ENCODE measurements around the gene STMN3. TPM values are rescaled to one million over a fixed set of nuclear protein-coding genes. Genes with fewer than 3 reads are reported as not detected.

STMN3 gene
- polyA plus RNA-seq, 1 experiment, result 21.8 TPM

- Histone ChIP-seq H3K4me3 (ENCODE audit: low read depth, low read length) (no peak overlapping the region), H3K9me3 (ENCODE audit: control insufficient read depth, insufficient read depth, low read length) (peaks cover 16% of the 10 kb centered on the region), H3K27me3 (ENCODE audit: control insufficient read depth, insufficient read depth, low read length) (no peaks in the 10 kb centered on the region), H3K27ac (ENCODE audit: low read depth, low read length) (no peak overlapping the region)
- TF ChIP-seq, protein P1, sequence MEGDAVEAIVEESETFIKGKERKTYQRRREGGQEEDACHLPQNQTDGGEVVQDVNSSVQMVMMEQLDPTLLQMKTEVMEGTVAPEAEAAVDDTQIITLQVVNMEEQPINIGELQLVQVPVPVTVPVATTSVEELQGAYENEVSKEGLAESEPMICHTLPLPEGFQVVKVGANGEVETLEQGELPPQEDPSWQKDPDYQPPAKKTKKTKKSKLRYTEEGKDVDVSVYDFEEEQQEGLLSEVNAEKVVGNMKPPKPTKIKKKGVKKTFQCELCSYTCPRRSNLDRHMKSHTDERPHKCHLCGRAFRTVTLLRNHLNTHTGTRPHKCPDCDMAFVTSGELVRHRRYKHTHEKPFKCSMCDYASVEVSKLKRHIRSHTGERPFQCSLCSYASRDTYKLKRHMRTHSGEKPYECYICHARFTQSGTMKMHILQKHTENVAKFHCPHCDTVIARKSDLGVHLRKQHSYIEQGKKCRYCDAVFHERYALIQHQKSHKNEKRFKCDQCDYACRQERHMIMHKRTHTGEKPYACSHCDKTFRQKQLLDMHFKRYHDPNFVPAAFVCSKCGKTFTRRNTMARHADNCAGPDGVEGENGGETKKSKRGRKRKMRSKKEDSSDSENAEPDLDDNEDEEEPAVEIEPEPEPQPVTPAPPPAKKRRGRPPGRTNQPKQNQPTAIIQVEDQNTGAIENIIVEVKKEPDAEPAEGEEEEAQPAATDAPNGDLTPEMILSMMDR (IDR thresholded peaks at IDR 0.05; ENCODE audit: low read depth, low read length), result no peak
- no peak for DNase-seq (ENCODE audit: low read depth, low spot score)
- ChIA-PET POLR2A (interaction anchor here (0.6 kb wide), 1 partner anchor 109 kb away, joined by 4 read pairs; no protein-coding TSS in a partner anchor), CTCF (no interaction called here)
These were observed 27.2 kb upstream of the STMN3 start for GRCh38 chr20:63680427-63680826.

DNA sequence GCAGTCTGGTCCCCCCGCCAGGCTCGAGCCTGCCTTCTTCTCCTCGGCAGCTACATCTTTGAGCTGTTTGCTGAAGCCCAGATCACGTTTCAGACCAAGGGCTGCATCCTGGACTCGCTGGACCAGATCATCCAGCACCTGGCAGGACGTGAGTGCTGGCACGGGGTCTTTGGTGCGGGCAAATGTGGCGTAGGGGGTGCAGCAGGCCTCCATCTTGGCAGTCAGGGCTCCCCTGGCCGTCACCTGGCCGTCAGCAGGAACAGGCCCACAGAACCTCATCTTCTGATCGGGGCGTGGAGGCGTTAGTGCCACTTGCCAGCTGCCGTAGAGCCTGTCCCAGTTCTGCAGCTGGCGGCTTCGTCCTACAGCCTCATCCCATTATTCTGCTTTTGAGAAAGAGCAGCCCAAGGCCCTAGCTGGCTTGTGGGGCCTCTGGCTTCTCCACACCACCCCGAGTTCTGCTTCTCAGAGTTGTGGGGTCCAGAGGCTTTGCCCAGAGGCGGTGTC, 26.6 kb upstream of the STMN3 start:
- ChIA-PET CTCF (no interaction called here), POLR2A (no interaction called here)
- Histone ChIP-seq H3K27me3 (ENCODE audit: control insufficient read depth, insufficient read depth, low read length) (no peaks in the 10 kb centered on the region), H3K9me3 (ENCODE audit: control insufficient read depth, insufficient read depth, low read length) (peaks cover 16% of the 10 kb centered on the region), H3K4me3 (ENCODE audit: low read depth, low read length) (no peak overlapping the region), H3K27ac (ENCODE audit: low read depth, low read length) (no peak overlapping the region)
- TF ChIP-seq, protein P1 (IDR thresholded peaks at IDR 0.05; ENCODE audit: low read depth, low read length), result no peak
- DNase-seq (ENCODE audit: low read depth, low spot score), result no peak

GRCh38 chr20:63678667-63679465, 25.6 kb upstream of the STMN3 start:
- H3K27ac ChIP-seq (ENCODE audit: low read depth, low read length), result no peak overlapping the region
- ChIA-PET POLR2A (interaction anchor here (1.0 kb wide), 1 partner anchor 10 kb away, joined by 3 read pairs; no protein-coding TSS in a partner anchor), CTCF (no interaction called here)
- no peak overlapping the region for H3K4me3 ChIP-seq (ENCODE audit: low read depth, low read length)
- no peaks in the 10 kb centered on the region for H3K27me3 ChIP-seq (ENCODE audit: control insufficient read depth, insufficient read depth, low read length)
- no peak for DNase-seq (ENCODE audit: low read depth, low spot score)
- TF ChIP-seq, protein P1 (IDR thresholded peaks at IDR 0.05; ENCODE audit: low read depth, low read length), result no peak
- peaks cover 16% of the 10 kb centered on the region for H3K9me3 ChIP-seq (ENCODE audit: control insufficient read depth, insufficient read depth, low read length)

- no peak overlapping the region for H3K27ac ChIP-seq (ENCODE audit: low read depth, low read length)
- peaks cover 13% of the 10 kb centered on the region for H3K9me3 ChIP-seq (ENCODE audit: control insufficient read depth, insufficient read depth, low read length)
- no peak overlapping the region for H3K4me3 ChIP-seq (ENCODE audit: low read depth, low read length)
- TF ChIP-seq, protein P1 (IDR thresholded peaks at IDR 0.05; ENCODE audit: low read depth, low read length), result no peak
- ChIA-PET CTCF (no interaction called here), POLR2A (interaction anchor here (1.0 kb wide), 1 partner anchor 11 kb away, joined by 3 read pairs; no protein-coding TSS in a partner anchor)
- no peaks in the 10 kb centered on the region for H3K27me3 ChIP-seq (ENCODE audit: control insufficient read depth, insufficient read depth, low read length)
- DNase-seq (ENCODE audit: low read depth, low spot score), result no peak
These were observed 24.8 kb upstream of the STMN3 start for GRCh38 chr20:63678071-63678470.

GRCh38 chr20:63675681-63676368, 22.6 kb upstream of the STMN3 start:
- TF ChIP-seq, protein P1 (IDR thresholded peaks at IDR 0.05; ENCODE audit: low read depth, low read length), result no peak
- Histone ChIP-seq H3K27me3 (ENCODE audit: control insufficient read depth, insufficient read depth, low read length) (no peaks in the 10 kb centered on the region), H3K4me3 (ENCODE audit: low read depth, low read length) (no peak overlapping the region), H3K9me3 (ENCODE audit: control insufficient read depth, insufficient read depth, low read length) (no peaks in the 10 kb centered on the region; the same call in 1 of the 2 replicates), H3K27ac (ENCODE audit: low read depth, low read length) (no peak overlapping the region)
- ChIA-PET CTCF (no interaction called here), POLR2A (no interaction called here)
- DNase-seq (ENCODE audit: low read depth, low spot score), result no peak
